Esophagus squamous epithelium (tissue), 5 donors: ENCODE data around the gene CDC14A. TPM values are rescaled to one million over a fixed set of nuclear protein-coding genes. Genes with fewer than 3 reads are reported as not detected.

Experiments
- DNase-seq: peaks from one replicate; lab custom pipeline; 2025; lab: John Stamatoyannopoulos, UW
- H3K27ac ChIP-seq, 4 donors: fragments of 200-600 bp; sonication (generic); one replicate each; pipeline ENCODE4 v1.5.1; 2016 to 2019; ENCODE audit warnings: mild to moderate bottlenecking in 1 of 4
- H3K27me3 ChIP-seq, 4 donors: fragments of 200-600 bp; sonication (generic); 1 replicate in 3 of 4; 2 replicates in 1 of 4; pipeline versions ENCODE4 v1.5.1 to v1.6.0; 2017 to 2021; ENCODE audit warnings: antibody characterized with exemption in 1 of 4
- H3K36me3 ChIP-seq, 3 donors: fragments of 200-600 bp; sonication (generic); one replicate each; pipeline ENCODE4 v1.5.1; 2016 to 2019
- H3K4me1 ChIP-seq, 3 donors: fragments of 200-600 bp; sonication (generic); one replicate each; pipeline ENCODE4 v1.5.1; 2017 to 2019
- H3K4me3 ChIP-seq, 4 donors: fragments of 200-600 bp; sonication (generic); 1 replicate in 3 of 4; 2 replicates in 1 of 4; pipeline ENCODE4 v1.5.1; 2016 to 2019; ENCODE audit warnings: mild to moderate bottlenecking in 2 of 4, moderate library complexity in 1 of 4
- H3K9me3 ChIP-seq, 3 donors: fragments of 200-600 bp; sonication (generic); one replicate each; pipeline ENCODE4 v1.5.1; 2016 to 2019
- CTCF ChIP-seq, 6 experiments: fragments of 450-650 bp in 4 of 6; fragments of 200-600 bp in 2 of 6; sonication (generic) in 2 of 6; IDR thresholded peaks; one replicate each; pipeline ENCODE4 v1.5.1; 2016 to 2019; ENCODE audit warnings: antibody characterized with exemption in 6 of 6, mild to moderate bottlenecking in 4 of 6, moderate library complexity in 4 of 6
- POLR2A ChIP-seq, 4 donors: fragments of 450-650 bp; IDR thresholded peaks; one replicate each; pipeline ENCODE4 v1.6.1; 2017; ENCODE audit warnings: antibody characterized with exemption in 4 of 4, mild to moderate bottlenecking in 4 of 4, moderate library complexity in 3 of 4
- WGBS, 2 donors: methylation state at CpG; one replicate each; pipeline ENCODE4 v1.1.5; 2018; 5-methylcytosine and 5-hydroxymethylcytosine counted together
- intact Hi-C: fragments of 100-400 bp; cut with DNase I; formaldehyde crosslinking; loops from one replicate; pipeline ENCODE4 v1.15.0; 2022
- total RNA-seq, 4 donors: library from RNA; depleted of rRNA; stranded (reverse); fragments of >200 nt; gene quantifications; one replicate each; pipeline ENCODE4 v1.1.0, GENCODE V29; 2016
- donor health status: DM: yes; HTN: yes; CAD: no.

The CDC14A gene
- total RNA-seq, 4 donors from 2014 or later: 3.0 to 8.6 (median 4.3) TPM

GRCh38 chr1:100344774-100345173 is 7.5 kb upstream of the CDC14A start:
- WGBS, 2 donors: 81 to 83% methylated on average over 2 of the region's 2 CpGs
- no peak for DNase-seq
- Histone ChIP-seq H3K36me3 (no peaks in the 10 kb centered on the region), H3K4me3 (no peak overlapping the region), H3K9me3 (no peaks in the 10 kb centered on the region), H3K27me3 (no peaks in the 10 kb centered on the region), H3K4me1 (no peaks in the 10 kb centered on the region), H3K27ac (no peak overlapping the region)
- intact Hi-C loops: no loop called here
- TF ChIP-seq CTCF (IDR thresholded peaks at IDR 0.05): no peak
- no peak for TF ChIP-seq POLR2A (IDR thresholded peaks at IDR 0.05)

GRCh38 chr1:100346387-100346786 is 5.9 kb upstream of the CDC14A start:
- Histone ChIP-seq H3K27ac (no peak overlapping the region), H3K36me3 (no peaks in the 10 kb centered on the region), H3K27me3 (no peaks in the 10 kb centered on the region), H3K9me3 (no peaks in the 10 kb centered on the region), H3K4me3 (no peak overlapping the region), H3K4me1 (peaks cover 0 to 8% (median 0%) of the 10 kb centered on the region in 3 donors)
- DNase-seq: no peak
- intact Hi-C loops: no loop called here
- WGBS, 2 donors: 80 to 86% methylated on average over 2 of the region's 2 CpGs
- no peak for TF ChIP-seq CTCF (IDR thresholded peaks at IDR 0.05)
- no peak for TF ChIP-seq POLR2A (IDR thresholded peaks at IDR 0.05)

- intact Hi-C loops: no loop called here
- WGBS, 2 donors: 67 to 77% methylated on average over 5 of the region's 5 CpGs
- DNase-seq: no peak
- no peaks in the 10 kb centered on the region for H3K27me3 ChIP-seq
- no peaks in the 10 kb centered on the region for H3K9me3 ChIP-seq
- peaks cover 0 to 16% (median 0%) of the 10 kb centered on the region in 3 donors for H3K4me1 ChIP-seq
- no peak overlapping the region for H3K27ac ChIP-seq
- no peaks in the 10 kb centered on the region for H3K36me3 ChIP-seq
- no peak for TF ChIP-seq CTCF (IDR thresholded peaks at IDR 0.05)
- no peak for TF ChIP-seq POLR2A (IDR thresholded peaks at IDR 0.05)
- H3K4me3 ChIP-seq: no peak overlapping the region
Observed at GRCh38 chr1:100347009-100347966, 5.0 kb upstream of the CDC14A start.

GRCh38 chr1:100348549-100349144 is 3.7 kb upstream of the CDC14A start:
- Histone ChIP-seq H3K9me3 (no peaks in the 10 kb centered on the region), H3K4me3 (no peak overlapping the region), H3K27me3 (no peaks in the 10 kb centered on the region), H3K4me1 (peaks cover 0 to 28% (median 0%) of the 10 kb centered on the region in 3 donors), H3K27ac (no peak overlapping the region), H3K36me3 (no peaks in the 10 kb centered on the region)
- TF ChIP-seq POLR2A (IDR thresholded peaks at IDR 0.05) (no peak), CTCF (IDR thresholded peaks at IDR 0.05) (no peak)
- DNase-seq: no peak
- 96% methylated on average over 5 to 9 of the region's 9 CpGs for WGBS, 2 donors
- intact Hi-C loops: no loop called here

GRCh38 chr1:100349246-100349645 is 3.1 kb upstream of the CDC14A start:
- Histone ChIP-seq H3K4me3 (no peak overlapping the region), H3K27ac (no peak overlapping the region), H3K27me3 (no peaks in the 10 kb centered on the region), H3K4me1 (peaks cover 0 to 34% (median 1%) of the 10 kb centered on the region in 3 donors), H3K9me3 (no peaks in the 10 kb centered on the region), H3K36me3 (no peaks in the 10 kb centered on the region)
- no peak for DNase-seq
- 80 to 90% methylated on average over 4 of the region's 4 CpGs for WGBS, 2 donors
- TF ChIP-seq POLR2A (IDR thresholded peaks at IDR 0.05): no peak
- no peak for TF ChIP-seq CTCF (IDR thresholded peaks at IDR 0.05)
- intact Hi-C loops: no loop called here
